Osteoblast (primary cell): Measurements from ENCODE around the gene LY86. TPM values are rescaled to one million over a fixed set of nuclear protein-coding genes. Genes with fewer than 3 reads are reported as not detected.

ENCODE experiments used
- DNase-seq: peaks from one replicate; pipeline ENCODE4 v3.0.0; 2011; ENCODE audit warnings: low spot score, mixed read lengths; ENCODE audit not compliant: insufficient read length; ENCODE audit errors: missing footprints
- H2AFZ ChIP-seq: 2 replicates; pipeline ENCODE4 v1.6.0; 2011; ENCODE audit warnings: mild to moderate bottlenecking, low read length
- H3K27ac ChIP-seq: 2 replicates; pipeline ENCODE4 v1.5.1; 2011; ENCODE audit warnings: mild to moderate bottlenecking, low read depth, low read length, moderate library complexity
- H3K27me3 ChIP-seq: 2 replicates; pipeline ENCODE4 v1.6.0; 2012; ENCODE audit warnings: mild to moderate bottlenecking, control low read depth, inconsistent platforms, low read length, moderate library complexity; ENCODE audit not compliant: insufficient read depth
- H3K36me3 ChIP-seq: 2 replicates; pipeline ENCODE4 v1.5.1; 2011; ENCODE audit warnings: mild to moderate bottlenecking, low read length, control low read depth, moderate library complexity; ENCODE audit not compliant: insufficient read depth
- H3K4me1 ChIP-seq: 2 replicates; pipeline ENCODE4 v1.5.1; 2011; ENCODE audit warnings: mild to moderate bottlenecking, low read length, control low read depth, moderate library complexity; ENCODE audit not compliant: insufficient read depth
- H3K4me2 ChIP-seq: 2 replicates; pipeline ENCODE4 v1.6.0; 2011; ENCODE audit warnings: mild to moderate bottlenecking, low read length; ENCODE audit not compliant: insufficient read depth
- H3K4me3 ChIP-seq: fragments of 200-600 bp; sonication (generic); 3 replicates; pipeline ENCODE4 v1.5.1; 2012; ENCODE audit warnings: mild to moderate bottlenecking, low read length, inconsistent platforms; ENCODE audit not compliant: insufficient read depth
- H3K79me2 ChIP-seq: 2 replicates; pipeline ENCODE4 v1.6.0; 2012; ENCODE audit warnings: mild to moderate bottlenecking, low read length, control low read depth, inconsistent platforms; ENCODE audit not compliant: insufficient read depth
- H3K9me3 ChIP-seq: 2 replicates; pipeline ENCODE4 v1.5.1; 2011; ENCODE audit warnings: low read depth, low read length, control low read depth
- H4K20me1 ChIP-seq: 2 replicates; pipeline ENCODE4 v1.6.0; 2012; ENCODE audit warnings: mild to moderate bottlenecking, low read length, control low read depth; ENCODE audit not compliant: insufficient read depth
- total RNA-seq: library from RNA; depleted of rRNA; stranded (reverse); fragments of >200 nt; gene quantifications from 2 replicates; pipeline ENCODE4 v1.2.3, GENCODE V29; 2012
- TF ChIP-seq, protein P1 (sequence below): IDR thresholded peaks from 2 replicates; pipeline ENCODE4 v1.5.1; 2011; ENCODE audit warnings: mild to moderate bottlenecking, low read depth, low read length, moderate library complexity; ENCODE audit errors: extremely low read depth

LY86 gene
- total RNA-seq, 1 donor, result not detected

DNA sequence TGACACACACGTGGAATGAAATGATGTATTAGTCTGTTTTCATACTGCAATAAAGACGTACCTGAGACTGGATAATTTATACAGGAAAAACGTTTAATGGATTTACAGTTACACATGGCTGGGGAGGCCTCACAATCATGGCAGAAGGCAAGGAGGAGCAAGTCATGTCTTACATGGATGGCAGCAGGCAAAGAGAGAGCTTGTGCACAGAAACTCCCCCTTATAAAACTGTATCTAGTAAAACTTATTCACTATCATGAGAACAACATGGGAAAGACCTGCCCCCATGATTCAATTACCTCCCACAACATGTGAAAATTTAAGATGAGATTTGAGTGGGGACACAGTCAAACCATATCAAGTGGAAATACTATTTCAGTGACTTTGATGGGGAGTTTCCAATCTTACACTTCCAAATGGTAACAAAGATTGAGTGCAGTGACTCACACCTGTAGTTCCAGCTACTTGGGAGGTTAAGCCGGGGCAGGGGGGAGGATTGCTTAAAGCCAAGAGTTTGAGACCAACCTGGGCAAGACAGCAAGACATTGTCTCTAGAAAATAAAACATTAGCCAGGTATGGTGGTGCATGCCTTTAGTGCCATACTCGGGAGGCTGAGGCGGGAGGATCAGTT, 8.2 kb upstream of the LY86 start:
- Histone ChIP-seq H3K4me3 (no peak overlapping the region), H3K27ac (no peak overlapping the region), H3K27me3 (no peaks in the 10 kb centered on the region), H3K79me2 (no peaks in the 10 kb centered on the region), H4K20me1 (no peaks in the 10 kb centered on the region), H3K4me1 (no peaks in the 10 kb centered on the region), H3K36me3 (no peaks in the 10 kb centered on the region), H3K4me2 (no peak overlapping the region), H2AFZ (no peak overlapping the region), H3K9me3 (no peaks in the 10 kb centered on the region)
- no peak for DNase-seq
- TF ChIP-seq, protein P1, sequence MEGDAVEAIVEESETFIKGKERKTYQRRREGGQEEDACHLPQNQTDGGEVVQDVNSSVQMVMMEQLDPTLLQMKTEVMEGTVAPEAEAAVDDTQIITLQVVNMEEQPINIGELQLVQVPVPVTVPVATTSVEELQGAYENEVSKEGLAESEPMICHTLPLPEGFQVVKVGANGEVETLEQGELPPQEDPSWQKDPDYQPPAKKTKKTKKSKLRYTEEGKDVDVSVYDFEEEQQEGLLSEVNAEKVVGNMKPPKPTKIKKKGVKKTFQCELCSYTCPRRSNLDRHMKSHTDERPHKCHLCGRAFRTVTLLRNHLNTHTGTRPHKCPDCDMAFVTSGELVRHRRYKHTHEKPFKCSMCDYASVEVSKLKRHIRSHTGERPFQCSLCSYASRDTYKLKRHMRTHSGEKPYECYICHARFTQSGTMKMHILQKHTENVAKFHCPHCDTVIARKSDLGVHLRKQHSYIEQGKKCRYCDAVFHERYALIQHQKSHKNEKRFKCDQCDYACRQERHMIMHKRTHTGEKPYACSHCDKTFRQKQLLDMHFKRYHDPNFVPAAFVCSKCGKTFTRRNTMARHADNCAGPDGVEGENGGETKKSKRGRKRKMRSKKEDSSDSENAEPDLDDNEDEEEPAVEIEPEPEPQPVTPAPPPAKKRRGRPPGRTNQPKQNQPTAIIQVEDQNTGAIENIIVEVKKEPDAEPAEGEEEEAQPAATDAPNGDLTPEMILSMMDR, result no peak

DNA sequence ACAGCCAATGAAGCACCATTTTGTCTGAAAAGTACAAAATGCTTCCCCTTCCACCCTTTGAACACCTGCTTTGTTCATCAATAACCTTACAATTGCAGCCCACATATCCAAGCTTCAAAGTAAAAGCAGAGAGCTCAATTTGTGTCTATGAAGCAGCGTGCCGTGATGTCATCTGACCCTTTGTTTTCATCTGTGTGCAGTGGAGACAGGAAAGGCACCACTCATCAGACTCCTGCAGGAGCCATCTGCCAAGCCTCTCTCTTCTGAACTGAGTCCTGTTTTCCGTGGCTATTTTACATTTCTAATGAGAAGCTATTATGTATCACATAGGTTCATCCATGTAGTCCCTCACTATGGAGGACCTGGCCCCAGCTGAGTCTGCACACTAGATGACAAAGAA, 7.5 kb upstream of the LY86 start:
- Histone ChIP-seq H3K4me1 (no peaks in the 10 kb centered on the region), H4K20me1 (no peaks in the 10 kb centered on the region), H3K36me3 (no peaks in the 10 kb centered on the region), H3K27ac (no peak overlapping the region), H3K4me3 (no peak overlapping the region), H2AFZ (no peak overlapping the region), H3K9me3 (no peaks in the 10 kb centered on the region), H3K4me2 (no peak overlapping the region), H3K27me3 (no peaks in the 10 kb centered on the region), H3K79me2 (no peaks in the 10 kb centered on the region)
- TF ChIP-seq, protein P1, result no peak
- DNase-seq, result no peak

DNA sequence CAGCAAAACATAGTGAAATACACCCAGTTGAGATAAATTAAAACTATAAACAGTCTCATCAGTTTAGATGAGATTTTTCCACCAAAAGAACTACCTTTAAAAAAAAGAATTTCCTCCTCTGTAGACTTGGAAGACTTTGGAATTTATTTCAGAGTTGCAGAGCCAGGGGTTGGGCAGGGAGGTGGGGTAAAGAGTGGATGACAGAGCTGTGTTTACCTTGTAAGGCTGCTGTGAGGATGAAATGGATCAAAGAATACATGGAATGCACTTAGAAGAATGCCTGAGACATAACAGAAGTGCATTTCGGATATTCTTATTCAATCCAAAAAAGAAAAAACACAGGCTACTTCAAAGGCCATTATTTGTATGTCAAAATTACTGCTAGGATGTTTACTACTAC, 6.4 kb upstream of the LY86 start:
- Histone ChIP-seq H3K4me1 (no peaks in the 10 kb centered on the region), H3K9me3 (no peaks in the 10 kb centered on the region), H2AFZ (no peak overlapping the region), H3K79me2 (no peaks in the 10 kb centered on the region), H3K27ac (no peak overlapping the region), H3K4me3 (no peak overlapping the region), H3K36me3 (no peaks in the 10 kb centered on the region), H4K20me1 (no peaks in the 10 kb centered on the region), H3K27me3 (no peaks in the 10 kb centered on the region), H3K4me2 (no peak overlapping the region)
- TF ChIP-seq, protein P1, result no peak
- no peak for DNase-seq

DNA sequence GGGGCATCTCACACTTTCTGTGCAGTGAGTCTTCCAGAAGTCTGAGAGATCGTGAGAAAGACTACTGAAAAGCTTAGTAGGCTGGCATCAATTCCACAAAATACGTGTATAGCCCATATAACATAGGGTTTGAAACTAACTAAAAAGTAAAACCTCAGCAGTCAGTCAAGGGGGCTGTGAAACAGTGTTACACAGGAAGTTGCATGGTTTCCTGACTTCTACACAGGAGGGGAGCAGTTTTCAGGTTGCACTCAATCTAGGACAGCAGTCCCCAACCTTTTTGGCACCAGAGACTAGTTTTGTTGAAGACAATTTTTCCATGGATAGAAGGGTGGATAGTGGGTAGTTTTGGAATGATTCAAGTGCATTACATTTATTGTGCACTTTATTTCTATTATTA, 4.7 kb upstream of the LY86 start:
- TF ChIP-seq, protein P1, result no peak

More for the DNA sequence above, 4.7 kb upstream of the LY86 start:
- Histone ChIP-seq H3K4me3 (no peak overlapping the region), H3K27ac (no peak overlapping the region), H3K36me3 (no peaks in the 10 kb centered on the region), H3K4me1 (no peaks in the 10 kb centered on the region), H4K20me1 (no peaks in the 10 kb centered on the region), H3K79me2 (no peaks in the 10 kb centered on the region), H3K4me2 (no peak overlapping the region), H3K27me3 (no peaks in the 10 kb centered on the region), H2AFZ (no peak overlapping the region), H3K9me3 (no peaks in the 10 kb centered on the region)
- no peak for DNase-seq
